ENCODE measurements around the gene CHD8. TPM values are rescaled to one million over a fixed set of nuclear protein-coding genes. Genes with fewer than 3 reads are reported as not detected.
A peak's percentile ranks its signal among the peaks of the same experiment; 100 is the strongest.

Gene CHD8
- total and polyA plus RNA-seq, 2 of the 4 experiments (the other 2 are of a cell fraction) = 32.1 to 55.0 TPM

- H3K36me3 ChIP-seq (ENCODE audit: control insufficient read depth, insufficient read depth, low read length) = peaks cover 48% of the 10 kb centered on the region
These were observed 39.2 kb upstream of the CHD8 start for GRCh38 chr14:21494902-21495762.

More at GRCh38 chr14:21494902-21495762, 39.2 kb upstream of the CHD8 start:
- Histone ChIP-seq H2AK5ac (ENCODE audit: low read depth, low read length) (peak overlapping the region; percentile 69; the same call in 1 of the 2 replicates), H3K18ac (ENCODE audit: low read depth, low read length) (no peak overlapping the region), H3K9me1 (ENCODE audit: insufficient read depth, low read length) (peaks cover 3% of the 10 kb centered on the region; the same call in 1 of the 2 replicates), H3K56ac (ENCODE audit: extremely low read depth, insufficient read depth, low read length) (no peak overlapping the region), H2BK5ac (ENCODE audit: low read depth, low read length, poor library complexity, severe bottlenecking) (peak overlapping the region; percentile 47), H3K23ac (ENCODE audit: low read depth, low read length) (no peak overlapping the region), H4K5ac (ENCODE audit: low read depth, low read length) (no peak overlapping the region), H4K20me1 (ENCODE audit: insufficient read depth, low read length) (no peaks in the 10 kb centered on the region), H3K9ac (ENCODE audit: low read depth, low read length) (no peak overlapping the region), H2BK20ac (ENCODE audit: low read depth, low read length) (peak overlapping the region; percentile 57; the same call in 1 of the 2 replicates), H3K4me1 (ENCODE audit: control insufficient read depth, insufficient read depth, low read length) (peaks cover 6% of the 10 kb centered on the region), H4K8ac (ENCODE audit: low read depth in 2 of 2, low read length in 2 of 2) (peak overlapping the region in 1 of 2 experiments; percentile 40; a peak in 1 of 4 replicates), H2BK120ac (ENCODE audit: low read depth, low read length) (peak overlapping the region; percentile 37; the same call in 1 of the 2 replicates), H3K4me2 (ENCODE audit: low read depth, low read length) (no peak overlapping the region), H4K91ac (ENCODE audit: insufficient read depth, low read depth, low read length) (0 out of 2 replicates have a peak overlapping the region, but pooled peaks have one; percentile 48), H2AFZ (replicated peaks; ENCODE audit: low read length, poor library complexity) (no peak overlapping the region), H3K4ac (ENCODE audit: low read depth, low read length) (peak overlapping the region; percentile 53), H3K4me3 (ENCODE audit: insufficient read depth, low read depth, low read length) (no peak overlapping the region), H3K27me3 (ENCODE audit: control insufficient read depth, insufficient read depth, low read length) (no peaks in the 10 kb centered on the region), H2BK15ac (ENCODE audit: low read depth, low read length) (no peak overlapping the region), H2AK9ac (replicated peaks; ENCODE audit: low read depth, low read length, poor library complexity) (no peak overlapping the region), H3K79me1 (ENCODE audit: low read depth in 1 of 2, low read length in 2 of 2) (peaks cover 0 to 3% of the 10 kb centered on the region in 2 experiments; a peak in 2 of 4 replicates), H3K9me3 (ENCODE audit: control insufficient read depth, insufficient read depth, low read length) (no peaks in the 10 kb centered on the region), H3K14ac (replicated peaks; ENCODE audit: low read depth, low read length) (peak overlapping the region; percentile 73), H3K27ac (ENCODE audit: insufficient read depth, low read length) (peak overlapping the region; percentile 80; the same call in 1 of the 2 replicates)
- no CpG with 5 or more reads among the region's 2 CpGs for WGBS, 2 experiments (ENCODE audit: extremely low coverage in 2 of 2, insufficient read length in 1 of 2)
- dilution Hi-C loops (cut with HindIII; ENCODE audit: low sequenced_read_pairs, unreplicated experiment) (no loop called here), in situ Hi-C loops (cut with MboI; ENCODE audit: low sequenced_read_pairs) (loop anchor here (5.0 kb wide), 1 partner anchor 57 kb away; no protein-coding TSS in a partner anchor), intact Hi-C loops (cut with micrococcal nuclease) (no loop called here)
- peak; percentile 21; the same call in 1 of the 2 replicates for ATAC-seq (ENCODE audit: low read depth)
- POLR2A ChIA-PET (ENCODE audit: unreplicated experiment) = interaction anchor here (0.6 kb wide), 2 partner anchors 34 to 77 kb away, joined by 3 to 4 read pairs; no protein-coding TSS in a partner anchor
- DNase-seq = peak; percentile 80
- CTCF ChIA-PET = no interaction called here
- no peak for TF ChIP-seq BHLHE40 (IDR thresholded peaks at IDR 0.05; ENCODE audit: low read depth, low read length)
- peak; percentile 83 for TF ChIP-seq CEBPB (IDR thresholded peaks at IDR 0.05; ENCODE audit: low read depth, low read length)
- TF ChIP-seq ELK1 (IDR thresholded peaks at IDR 0.05; ENCODE audit: borderline replicate concordance, low read depth, low read length) = no peak
- TF ChIP-seq RCOR1 (IDR thresholded peaks at IDR 0.05; ENCODE audit: insufficient replicate concordance, low read length) = no peak
- no TSS peak for BruUV-seq (replicated peaks)

All from IMR-90 (cell line).